ENCODE data around the gene CDH15. TPM values are rescaled to one million over a fixed set of nuclear protein-coding genes. Genes with fewer than 3 reads are reported as not detected.

CDH15 gene
- under 0.01 TPM in 2 replicates for total RNA-seq

DNA sequence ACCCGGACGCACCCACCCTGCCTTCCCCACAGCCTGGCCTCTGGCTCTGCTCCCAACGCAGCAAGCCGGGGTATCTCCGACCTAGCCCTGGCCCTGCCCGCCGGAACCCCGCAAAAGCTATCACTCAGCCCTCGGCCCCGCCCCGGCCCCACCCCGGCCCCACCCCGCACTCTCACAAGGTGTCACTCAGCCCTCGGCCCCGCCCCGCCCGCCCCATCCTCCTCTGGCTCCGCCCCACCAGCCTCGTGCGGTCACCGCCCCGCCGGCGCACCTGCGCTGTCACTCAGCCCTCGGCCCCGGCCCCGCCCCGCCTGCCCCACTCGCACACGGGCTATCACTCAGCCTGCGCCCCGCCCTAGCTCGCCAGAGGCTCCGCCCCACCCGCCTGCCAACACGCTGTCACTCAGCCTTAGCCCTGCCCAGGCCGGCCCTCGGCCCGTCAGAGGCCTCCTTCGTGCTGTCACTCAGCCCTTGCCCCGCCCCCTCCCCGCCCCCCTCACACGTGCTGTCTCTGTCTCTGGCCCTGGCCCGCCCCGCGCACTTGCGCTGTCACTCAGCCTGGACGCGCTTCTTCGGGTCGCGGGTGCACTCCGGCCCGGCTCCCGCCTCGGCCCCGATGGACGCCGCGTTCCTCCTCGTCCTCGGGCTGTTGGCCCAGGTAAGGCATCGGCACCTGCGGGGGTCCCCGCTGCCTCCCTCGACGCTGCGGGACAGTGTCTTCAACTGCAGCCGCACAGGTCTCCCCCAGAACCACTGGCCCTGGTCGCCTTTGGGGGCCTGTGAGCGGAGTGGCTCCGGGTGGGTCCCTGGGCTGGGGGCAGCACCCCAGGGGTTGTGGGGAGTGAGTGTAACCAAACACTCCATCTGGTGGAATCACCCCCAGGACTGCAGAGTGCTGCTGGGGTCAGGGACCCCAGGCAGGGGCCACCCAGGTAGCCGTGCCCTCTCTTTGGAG is at the start of gene CDH15:
TSS of gene CDH15 (plus strand) at position 533 of the 955 bp plus-strand sequence. CDS start at position 617, 84 bp downstream.
- Histone ChIP-seq H3K27me3 (ENCODE audit: control insufficient read depth, insufficient read depth, low read length) (peaks cover 5% of the 10 kb centered on the region), H3K36me3 (ENCODE audit: control insufficient read depth, insufficient read depth, low read length) (no peaks in the 10 kb centered on the region), H3K4me3 (ENCODE audit: low read depth, low read length) (peak within 1 kb of the TSS; percentile 20)
- TF ChIP-seq, protein P1, sequence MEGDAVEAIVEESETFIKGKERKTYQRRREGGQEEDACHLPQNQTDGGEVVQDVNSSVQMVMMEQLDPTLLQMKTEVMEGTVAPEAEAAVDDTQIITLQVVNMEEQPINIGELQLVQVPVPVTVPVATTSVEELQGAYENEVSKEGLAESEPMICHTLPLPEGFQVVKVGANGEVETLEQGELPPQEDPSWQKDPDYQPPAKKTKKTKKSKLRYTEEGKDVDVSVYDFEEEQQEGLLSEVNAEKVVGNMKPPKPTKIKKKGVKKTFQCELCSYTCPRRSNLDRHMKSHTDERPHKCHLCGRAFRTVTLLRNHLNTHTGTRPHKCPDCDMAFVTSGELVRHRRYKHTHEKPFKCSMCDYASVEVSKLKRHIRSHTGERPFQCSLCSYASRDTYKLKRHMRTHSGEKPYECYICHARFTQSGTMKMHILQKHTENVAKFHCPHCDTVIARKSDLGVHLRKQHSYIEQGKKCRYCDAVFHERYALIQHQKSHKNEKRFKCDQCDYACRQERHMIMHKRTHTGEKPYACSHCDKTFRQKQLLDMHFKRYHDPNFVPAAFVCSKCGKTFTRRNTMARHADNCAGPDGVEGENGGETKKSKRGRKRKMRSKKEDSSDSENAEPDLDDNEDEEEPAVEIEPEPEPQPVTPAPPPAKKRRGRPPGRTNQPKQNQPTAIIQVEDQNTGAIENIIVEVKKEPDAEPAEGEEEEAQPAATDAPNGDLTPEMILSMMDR (IDR thresholded peaks at IDR 0.05; ENCODE audit: insufficient read depth, low read length, severe bottlenecking) = no peak
- DNase-seq (ENCODE audit: low read depth) (peak; percentile 87), FAIRE-seq (no peak)

DNA sequence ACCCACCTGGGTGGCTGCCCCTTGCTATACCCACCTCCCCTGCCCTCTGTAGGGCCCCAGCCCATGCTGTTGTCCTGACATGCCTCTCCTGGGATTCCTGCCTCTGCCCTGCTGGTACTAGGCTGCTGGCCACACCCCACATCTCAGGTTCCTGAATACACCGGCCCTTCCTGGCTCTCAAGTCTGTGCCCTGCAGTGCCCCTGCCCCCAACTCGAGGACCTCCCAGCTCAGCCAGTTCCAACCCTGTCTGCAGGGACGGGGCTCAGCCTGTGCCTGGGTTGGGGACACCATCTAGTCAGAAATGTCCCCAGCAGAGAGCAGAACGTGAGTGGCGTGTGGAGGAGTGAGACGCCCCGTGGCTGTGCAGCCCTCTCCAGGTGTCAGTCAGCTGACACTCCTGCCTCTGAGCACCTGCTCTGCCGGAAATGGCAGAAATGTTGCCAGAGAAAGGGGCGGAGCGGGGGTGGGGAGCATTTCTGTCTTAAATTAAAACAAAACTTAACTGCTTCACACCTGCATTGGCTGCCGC is 49.2 kb upstream of the CDH15 start:
- no peak for FAIRE-seq
- Histone ChIP-seq H3K27me3 (ENCODE audit: control insufficient read depth, insufficient read depth, low read length) (no peaks in the 10 kb centered on the region), H3K36me3 (ENCODE audit: control insufficient read depth, insufficient read depth, low read length) (peaks cover 7% of the 10 kb centered on the region), H3K4me3 (ENCODE audit: low read depth, low read length) (no peak overlapping the region)
- peak; percentile 47 for DNase-seq (ENCODE audit: low read depth)
- TF ChIP-seq, protein P1 (IDR thresholded peaks at IDR 0.05; ENCODE audit: insufficient read depth, low read length, severe bottlenecking) = no peak

DNA sequence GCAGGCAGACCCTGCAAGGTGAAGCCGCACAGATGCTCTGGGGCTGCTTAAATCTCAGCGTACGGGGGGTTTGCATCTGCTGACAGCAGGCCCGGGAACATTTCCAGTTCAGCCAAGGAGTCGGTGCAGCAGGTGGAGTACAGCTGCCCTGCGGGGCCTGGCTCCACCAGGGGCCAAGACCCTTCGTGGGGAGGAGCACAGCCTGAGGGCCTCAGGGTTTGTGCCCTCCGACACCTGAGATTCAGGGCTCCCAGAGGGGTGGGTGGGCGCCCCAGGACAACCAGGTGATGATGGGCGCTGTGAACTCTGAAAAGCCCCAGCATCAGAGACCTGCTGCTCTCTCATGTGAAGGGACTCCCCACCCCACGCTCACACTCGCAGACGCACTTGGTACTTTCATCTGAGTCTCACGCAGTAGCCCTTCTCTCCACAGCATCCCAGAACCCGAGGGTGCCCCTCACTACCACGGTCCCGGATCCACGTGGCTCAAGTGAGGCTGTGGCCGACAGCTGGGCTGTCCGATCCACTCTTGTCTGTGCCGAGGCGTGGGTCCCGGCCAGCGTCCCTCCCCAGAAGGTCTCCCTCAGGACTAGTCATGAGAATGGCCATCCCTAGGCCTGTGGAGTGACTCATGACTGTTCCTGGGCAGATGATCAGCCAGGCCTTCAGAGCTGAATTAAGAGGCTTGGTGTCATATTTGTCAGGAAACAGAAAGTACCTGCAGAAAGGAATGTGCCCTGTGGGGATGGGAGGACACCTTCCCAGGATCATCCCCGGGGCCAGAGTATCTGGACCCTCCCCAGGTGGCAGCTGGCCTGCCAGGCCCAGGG is 48.3 kb upstream of the CDH15 start:
- DNase-seq (ENCODE audit: low read depth) = peak; percentile 23
- peaks cover 7% of the 10 kb centered on the region for H3K36me3 ChIP-seq (ENCODE audit: control insufficient read depth, insufficient read depth, low read length)
- FAIRE-seq = no peak
- no peaks in the 10 kb centered on the region for H3K27me3 ChIP-seq (ENCODE audit: control insufficient read depth, insufficient read depth, low read length)
- TF ChIP-seq, protein P1 (IDR thresholded peaks at IDR 0.05; ENCODE audit: insufficient read depth, low read length, severe bottlenecking) = no peak
- no peak overlapping the region for H3K4me3 ChIP-seq (ENCODE audit: low read depth, low read length)

DNA sequence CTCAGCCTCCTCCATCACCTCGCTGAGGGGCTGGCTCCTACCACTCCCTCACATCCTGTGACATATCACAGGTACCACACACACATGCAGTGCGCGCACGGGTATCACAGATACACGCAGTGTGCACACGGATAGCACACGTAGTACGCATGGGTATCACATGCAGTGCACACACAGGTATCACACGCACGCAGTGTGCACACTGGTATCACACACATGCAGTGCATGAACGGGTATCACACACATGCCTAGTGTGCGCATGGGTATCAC is 47.8 kb upstream of the CDH15 start:
- TF ChIP-seq, protein P1 (IDR thresholded peaks at IDR 0.05; ENCODE audit: insufficient read depth, low read length, severe bottlenecking) = no peak
- no peak for FAIRE-seq

DNA sequence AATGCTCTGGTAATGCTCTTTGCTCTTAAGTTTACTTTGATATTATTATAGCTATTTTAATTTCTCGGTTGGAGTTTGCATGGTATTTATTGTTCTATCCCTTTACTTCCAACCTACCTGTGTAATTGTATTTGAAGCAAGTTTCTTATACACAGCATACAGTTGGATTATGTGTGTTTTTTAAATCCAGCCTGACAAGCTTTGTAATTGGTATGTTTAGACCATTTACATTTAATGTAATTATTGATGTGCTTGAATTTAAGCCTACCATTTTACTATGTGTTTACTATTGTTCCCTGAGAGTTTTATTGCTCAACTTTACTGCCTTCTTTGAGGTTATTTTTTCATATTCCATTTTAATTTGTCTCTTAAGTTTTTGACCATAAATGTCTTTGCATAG is 42.2 kb upstream of the CDH15 start:
- Histone ChIP-seq H3K4me3 (ENCODE audit: low read depth, low read length) (no peak overlapping the region), H3K36me3 (ENCODE audit: control insufficient read depth, insufficient read depth, low read length) (peaks cover 4% of the 10 kb centered on the region), H3K27me3 (ENCODE audit: control insufficient read depth, insufficient read depth, low read length) (no peaks in the 10 kb centered on the region)
- FAIRE-seq = no peak
- TF ChIP-seq, protein P1 (IDR thresholded peaks at IDR 0.05; ENCODE audit: insufficient read depth, low read length, severe bottlenecking) = no peak
- DNase-seq (ENCODE audit: low read depth) = no peak

More for the DNA sequence above, 47.8 kb upstream of the CDH15 start:
- DNase-seq (ENCODE audit: low read depth) = no peak
- peaks cover 7% of the 10 kb centered on the region for H3K36me3 ChIP-seq (ENCODE audit: control insufficient read depth, insufficient read depth, low read length)
- H3K27me3 ChIP-seq (ENCODE audit: control insufficient read depth, insufficient read depth, low read length) = no peaks in the 10 kb centered on the region
- no peak overlapping the region for H3K4me3 ChIP-seq (ENCODE audit: low read depth, low read length)

Measured in bronchial epithelial cell (primary cell).